ENCODE measurements around the gene FAM200B. TPM values are rescaled to one million over a fixed set of nuclear protein-coding genes. Genes with fewer than 3 reads are reported as not detected.
"Not testable (repeated sequence)": the region's sequence is repeated elsewhere in the genome, so short reads cannot be mapped to it uniquely, and the experiment has no call there.

The FAM200B gene
- total and polyA plus RNA-seq, 9 donors = 40.7 to 69.2 (median 55.6) TPM

- Histone ChIP-seq H3K4me3 (no peak overlapping the region), H3K27ac (no peak overlapping the region), H3K36me3 (no peaks in the 10 kb centered on the region), H3K9me3 (no peaks in the 10 kb centered on the region), H3K4me1 (ENCODE audit: insufficient read depth) (no peaks in the 10 kb centered on the region), H3K27me3 (no peaks in the 10 kb centered on the region)
- 85 to 93% (median 90%) methylated on average over 4 of the region's 4 CpGs for WGBS, 3 donors
- intact Hi-C loops (cut with DNase I) = no loop called here
- DNase-seq = no peak
- TF ChIP-seq EP300 (IDR thresholded peaks at IDR 0.05) (no peak), POLR2A (IDR thresholded peaks at IDR 0.05) (no peak)
- TF ChIP-seq, protein P1, sequence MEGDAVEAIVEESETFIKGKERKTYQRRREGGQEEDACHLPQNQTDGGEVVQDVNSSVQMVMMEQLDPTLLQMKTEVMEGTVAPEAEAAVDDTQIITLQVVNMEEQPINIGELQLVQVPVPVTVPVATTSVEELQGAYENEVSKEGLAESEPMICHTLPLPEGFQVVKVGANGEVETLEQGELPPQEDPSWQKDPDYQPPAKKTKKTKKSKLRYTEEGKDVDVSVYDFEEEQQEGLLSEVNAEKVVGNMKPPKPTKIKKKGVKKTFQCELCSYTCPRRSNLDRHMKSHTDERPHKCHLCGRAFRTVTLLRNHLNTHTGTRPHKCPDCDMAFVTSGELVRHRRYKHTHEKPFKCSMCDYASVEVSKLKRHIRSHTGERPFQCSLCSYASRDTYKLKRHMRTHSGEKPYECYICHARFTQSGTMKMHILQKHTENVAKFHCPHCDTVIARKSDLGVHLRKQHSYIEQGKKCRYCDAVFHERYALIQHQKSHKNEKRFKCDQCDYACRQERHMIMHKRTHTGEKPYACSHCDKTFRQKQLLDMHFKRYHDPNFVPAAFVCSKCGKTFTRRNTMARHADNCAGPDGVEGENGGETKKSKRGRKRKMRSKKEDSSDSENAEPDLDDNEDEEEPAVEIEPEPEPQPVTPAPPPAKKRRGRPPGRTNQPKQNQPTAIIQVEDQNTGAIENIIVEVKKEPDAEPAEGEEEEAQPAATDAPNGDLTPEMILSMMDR (IDR thresholded peaks at IDR 0.05) = no peak
Observed at GRCh38 chr4:15719506-15719905, 37.9 kb downstream of the FAM200B start.

- H3K36me3 ChIP-seq = no peaks in the 10 kb centered on the region
- intact Hi-C loops (cut with DNase I) = no loop called here
- no peaks in the 10 kb centered on the region for H3K4me1 ChIP-seq (ENCODE audit: insufficient read depth)
- TF ChIP-seq POLR2A (IDR thresholded peaks at IDR 0.05) (no peak), EP300 (IDR thresholded peaks at IDR 0.05) (no peak)
- TF ChIP-seq, protein P1 (IDR thresholded peaks at IDR 0.05) = no peak
- no peaks in the 10 kb centered on the region for H3K27me3 ChIP-seq
- no peaks in the 10 kb centered on the region for H3K9me3 ChIP-seq
- 92 to 98% (median 94%) methylated on average over 2 of the region's 2 CpGs for WGBS, 3 donors
- DNase-seq = no peak
- no peak overlapping the region for H3K27ac ChIP-seq
- H3K4me3 ChIP-seq = no peak overlapping the region
Observed at GRCh38 chr4:15720851-15721250, 39.2 kb downstream of the FAM200B start.

- Histone ChIP-seq H3K36me3 (no peaks in the 10 kb centered on the region), H3K27ac (no peak overlapping the region), H3K4me1 (ENCODE audit: insufficient read depth) (no peaks in the 10 kb centered on the region), H3K4me3 (no peak overlapping the region), H3K27me3 (no peaks in the 10 kb centered on the region), H3K9me3 (no peaks in the 10 kb centered on the region)
- intact Hi-C loops (cut with DNase I) = no loop called here
- 44 to 65% (median 53%) methylated on average over 4 of the region's 4 CpGs for WGBS, 3 donors
- TF ChIP-seq EP300 (IDR thresholded peaks at IDR 0.05) (no peak), POLR2A (IDR thresholded peaks at IDR 0.05) (no peak)
- TF ChIP-seq, protein P1 (IDR thresholded peaks at IDR 0.05) = no peak
- DNase-seq = no peak
Observed at GRCh38 chr4:15725608-15726007, 44.0 kb downstream of the FAM200B start.

GRCh38 chr4:15729910-15730533 lies 48.4 kb downstream of the FAM200B start:
- intact Hi-C loops (cut with DNase I) = no loop called here
- WGBS, 3 donors = 16 to 25% (median 18%) methylated on average over 3 of the region's 3 CpGs
- DNase-seq = no peak

DNA sequence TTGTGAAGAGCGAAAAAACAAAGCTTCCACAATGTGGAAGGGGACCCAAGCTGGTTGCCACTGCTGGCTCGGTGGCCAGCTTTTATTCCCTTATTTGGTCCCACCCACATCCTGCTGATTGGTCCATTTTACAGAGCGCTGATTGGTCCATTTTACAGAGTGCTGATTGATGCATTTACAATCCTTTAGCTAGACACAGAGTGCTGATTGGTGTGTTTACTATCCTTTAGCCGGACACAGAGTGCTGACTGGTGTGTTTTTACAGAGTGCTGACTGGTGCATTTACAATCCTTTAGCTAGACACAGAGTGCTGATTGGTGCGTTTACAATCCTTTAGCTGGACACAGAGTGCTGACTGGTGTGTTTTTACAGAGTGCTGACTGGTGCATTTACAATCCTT lies 51.4 kb downstream of the FAM200B start:
- H3K27me3 ChIP-seq; H3K36me3 ChIP-seq; H3K4me1 ChIP-seq (ENCODE audit: insufficient read depth); H3K9me3 ChIP-seq; H3K4me3 ChIP-seq; intact Hi-C loops (cut with DNase I); DNase-seq; H3K27ac ChIP-seq: not testable (repeated sequence)
- WGBS, 3 donors = 75 to 78% (median 77%) methylated on average over 5 of the region's 5 CpGs

More at GRCh38 chr4:15729910-15730533, 48.4 kb downstream of the FAM200B start:
- H3K36me3 ChIP-seq = no peaks in the 10 kb centered on the region
- H3K9me3 ChIP-seq = no peaks in the 10 kb centered on the region
- no peaks in the 10 kb centered on the region for H3K4me1 ChIP-seq (ENCODE audit: insufficient read depth)
- no peak overlapping the region for H3K4me3 ChIP-seq
- TF ChIP-seq, protein P1 (IDR thresholded peaks at IDR 0.05) = peak; percentile 42 to 61 (median 49)
- TF ChIP-seq POLR2A (IDR thresholded peaks at IDR 0.05) (no peak), EP300 (IDR thresholded peaks at IDR 0.05) (no peak)
- H3K27me3 ChIP-seq = no peaks in the 10 kb centered on the region
- H3K27ac ChIP-seq = no peak overlapping the region
